Fibroblast of pulmonary artery (primary cell): ENCODE measurements around the gene TAF1D.
A peak's percentile ranks its signal among the peaks of the same experiment; 100 is the strongest.
"Not testable (repeated sequence)": the region's sequence is repeated elsewhere in the genome, so short reads cannot be mapped to it uniquely, and the experiment has no call there.

Experiments
- DNase-seq: peaks from one replicate; pipeline ENCODE4 v3.0.0-alpha.2; 2010; ENCODE audit warnings: low read depth
- H3K4me3 ChIP-seq: replicated peaks from 2 replicates; pipeline ENCODE4 v1.5.1; 2011; ENCODE audit warnings: low read depth, mild to moderate bottlenecking, control low read depth, low read length, moderate library complexity
- TF ChIP-seq, protein P1 (sequence below): IDR thresholded peaks from 2 replicates; pipeline ENCODE4 v1.5.1; 2011; ENCODE audit warnings: mild to moderate bottlenecking, control low read depth, low read length, inconsistent platforms; ENCODE audit errors: missing control alignments

TAF1D gene, protein sequence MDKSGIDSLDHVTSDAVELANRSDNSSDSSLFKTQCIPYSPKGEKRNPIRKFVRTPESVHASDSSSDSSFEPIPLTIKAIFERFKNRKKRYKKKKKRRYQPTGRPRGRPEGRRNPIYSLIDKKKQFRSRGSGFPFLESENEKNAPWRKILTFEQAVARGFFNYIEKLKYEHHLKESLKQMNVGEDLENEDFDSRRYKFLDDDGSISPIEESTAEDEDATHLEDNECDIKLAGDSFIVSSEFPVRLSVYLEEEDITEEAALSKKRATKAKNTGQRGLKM

DNA sequence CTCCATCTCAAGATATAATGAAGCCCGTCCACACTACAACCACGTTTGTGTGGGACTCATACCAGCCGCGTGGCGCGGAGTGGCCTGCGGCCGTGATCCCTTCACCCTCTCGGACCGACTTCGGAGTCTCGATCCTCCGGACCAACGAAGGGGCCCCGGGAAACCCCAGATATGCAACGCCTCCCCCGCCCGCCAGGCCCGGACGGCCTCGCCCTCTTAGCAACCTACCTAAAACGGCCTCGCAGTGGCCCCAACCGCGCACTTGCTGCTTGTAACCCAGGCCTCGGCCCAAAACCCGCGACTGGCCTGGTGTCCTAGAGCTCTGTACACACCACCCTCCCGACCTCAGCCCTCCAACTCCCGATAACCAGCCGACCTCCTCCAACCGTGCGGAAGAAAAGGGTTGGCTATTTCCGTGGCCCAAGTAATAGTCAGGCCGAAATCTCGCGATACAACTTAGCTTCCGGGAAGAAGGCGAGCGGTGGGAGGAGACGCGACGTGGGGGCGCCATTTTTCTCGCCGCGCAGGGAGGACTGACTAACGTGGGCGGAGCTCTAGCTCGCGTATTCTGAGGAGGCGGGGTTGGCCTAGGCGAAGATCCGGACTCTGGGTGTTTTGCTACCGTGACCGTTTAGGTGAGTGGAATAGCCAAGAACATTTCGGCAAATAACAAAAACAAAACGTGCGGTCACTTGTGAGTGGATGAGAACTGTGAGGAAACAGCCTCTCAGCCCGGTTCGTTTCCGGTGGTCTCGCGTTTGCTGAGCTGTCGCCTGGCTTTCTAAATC is at the start of gene TAF1D, which contains the start of gene C11orf54:
Gene TAF1D, minus strand, starts transcription at position 402 of the 788 bp plus-strand sequence. CDS start 2,191 bp downstream, outside the sequence.
Gene C11orf54, plus strand, starts transcription at position 579 of the 788 bp plus-strand sequence. CDS start 5,722 bp downstream, outside the sequence.
- peak; percentile 99 for DNase-seq
- H3K4me3 ChIP-seq: peak within 1 kb of the TSS; percentile 96
- TF ChIP-seq, protein P1, sequence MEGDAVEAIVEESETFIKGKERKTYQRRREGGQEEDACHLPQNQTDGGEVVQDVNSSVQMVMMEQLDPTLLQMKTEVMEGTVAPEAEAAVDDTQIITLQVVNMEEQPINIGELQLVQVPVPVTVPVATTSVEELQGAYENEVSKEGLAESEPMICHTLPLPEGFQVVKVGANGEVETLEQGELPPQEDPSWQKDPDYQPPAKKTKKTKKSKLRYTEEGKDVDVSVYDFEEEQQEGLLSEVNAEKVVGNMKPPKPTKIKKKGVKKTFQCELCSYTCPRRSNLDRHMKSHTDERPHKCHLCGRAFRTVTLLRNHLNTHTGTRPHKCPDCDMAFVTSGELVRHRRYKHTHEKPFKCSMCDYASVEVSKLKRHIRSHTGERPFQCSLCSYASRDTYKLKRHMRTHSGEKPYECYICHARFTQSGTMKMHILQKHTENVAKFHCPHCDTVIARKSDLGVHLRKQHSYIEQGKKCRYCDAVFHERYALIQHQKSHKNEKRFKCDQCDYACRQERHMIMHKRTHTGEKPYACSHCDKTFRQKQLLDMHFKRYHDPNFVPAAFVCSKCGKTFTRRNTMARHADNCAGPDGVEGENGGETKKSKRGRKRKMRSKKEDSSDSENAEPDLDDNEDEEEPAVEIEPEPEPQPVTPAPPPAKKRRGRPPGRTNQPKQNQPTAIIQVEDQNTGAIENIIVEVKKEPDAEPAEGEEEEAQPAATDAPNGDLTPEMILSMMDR: no peak

- peak overlapping the region; percentile 93 for H3K4me3 ChIP-seq
- peak; percentile 4 for DNase-seq
- TF ChIP-seq, protein P1: no peak
Measured at GRCh38 chr11:93784935-93785360, 43.7 kb upstream of the TAF1D start.

GRCh38 chr11:93784145-93784934 is 43.0 kb upstream of the TAF1D start, which contains the start of gene MED17:
MED17 (plus strand) TSS chr11:93784282; CDS start chr11:93784514, 232 bp downstream.
- TF ChIP-seq, protein P1: peak; percentile 41
- DNase-seq: peak; percentile 93
- peak within 1 kb of the TSS; percentile 93 for H3K4me3 ChIP-seq

DNA sequence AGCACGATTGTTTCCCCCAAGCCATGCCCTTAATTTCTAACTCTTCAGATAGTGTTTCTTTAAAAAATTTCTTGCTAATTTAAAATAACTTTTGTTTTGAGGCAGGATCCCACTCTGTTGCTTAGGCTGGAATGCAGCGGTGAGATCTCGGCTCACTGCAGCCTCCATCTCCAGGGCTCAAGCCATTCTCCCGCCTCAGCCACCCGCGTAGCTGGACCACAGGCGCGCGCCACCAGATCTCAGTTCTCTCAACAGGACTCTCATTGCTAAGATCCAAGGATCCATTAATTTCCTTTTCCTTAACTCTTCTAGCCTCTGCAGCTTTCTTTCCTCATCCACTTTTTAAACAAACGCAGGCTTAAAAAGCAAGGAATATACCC is 42.5 kb upstream of the TAF1D start:
- no peak for DNase-seq
- TF ChIP-seq, protein P1: no peak
- H3K4me3 ChIP-seq: peak overlapping the region; percentile 93

DNA sequence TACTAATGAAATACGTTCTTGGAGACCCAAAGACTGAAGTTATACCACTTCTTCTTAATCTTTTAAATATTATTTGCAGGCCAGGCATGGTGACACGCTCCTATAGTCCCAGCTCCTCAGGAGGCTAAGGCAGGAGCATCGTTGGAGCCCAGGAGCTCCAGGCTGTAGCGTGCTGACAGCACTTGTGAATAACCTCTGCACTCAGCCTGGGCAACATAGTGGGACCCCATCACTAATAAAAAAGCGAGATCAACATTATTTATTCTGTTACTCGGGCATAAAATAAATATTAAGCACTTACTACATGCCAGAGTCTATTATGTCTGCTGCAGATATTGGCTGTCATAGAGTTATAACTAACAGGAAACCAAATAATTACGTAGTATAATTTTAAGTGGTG is 42.1 kb upstream of the TAF1D start:
- H3K4me3 ChIP-seq: peak overlapping the region; percentile 93
- TF ChIP-seq, protein P1: no peak
- no peak for DNase-seq

DNA sequence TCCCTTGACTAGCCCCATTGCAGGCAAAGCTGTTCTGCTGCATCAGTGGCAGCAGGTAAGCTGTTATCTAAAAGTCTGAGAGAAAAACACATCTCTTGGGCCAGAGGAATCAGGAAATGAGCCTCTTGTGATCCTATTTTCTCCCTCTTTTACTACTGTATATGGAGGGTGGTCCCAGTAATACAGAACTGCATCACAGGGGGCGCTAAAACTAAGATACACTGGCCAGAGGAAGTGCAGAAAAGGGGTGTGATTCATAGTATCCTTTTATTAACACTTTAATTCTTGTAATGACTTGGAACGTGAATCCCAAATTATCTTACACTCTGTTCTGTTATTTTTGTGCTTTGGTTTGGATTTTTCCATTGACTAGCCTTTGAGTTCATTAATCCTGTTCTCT is 34.0 kb upstream of the TAF1D start:
- no peak overlapping the region for H3K4me3 ChIP-seq
- TF ChIP-seq, protein P1: peak; percentile 28
- peak; percentile 9 for DNase-seq

DNA sequence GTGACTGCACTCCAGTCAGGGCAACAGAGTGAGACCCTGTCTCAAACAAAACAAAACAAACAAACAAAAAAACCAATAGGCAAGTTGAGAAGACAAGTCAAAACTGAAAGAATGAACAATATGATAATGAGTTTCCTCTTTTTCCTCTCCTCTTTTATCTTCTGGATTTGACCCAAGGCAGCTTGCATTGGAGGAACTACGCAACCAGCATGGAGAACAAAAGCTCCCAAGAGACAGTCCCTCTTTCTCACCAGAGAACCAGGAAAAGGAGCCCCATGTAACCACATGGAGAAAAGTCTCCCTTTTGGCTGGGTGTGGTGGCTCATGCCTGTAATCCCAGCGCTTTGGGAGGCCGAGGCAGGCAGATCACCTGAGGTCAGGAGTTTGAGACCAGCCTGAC is 33.3 kb upstream of the TAF1D start:
- H3K4me3 ChIP-seq: not testable (repeated sequence)
- DNase-seq: peak; percentile 54
